ENCODE measurements around the gene ALDOB.

ALDOB gene

DNA sequence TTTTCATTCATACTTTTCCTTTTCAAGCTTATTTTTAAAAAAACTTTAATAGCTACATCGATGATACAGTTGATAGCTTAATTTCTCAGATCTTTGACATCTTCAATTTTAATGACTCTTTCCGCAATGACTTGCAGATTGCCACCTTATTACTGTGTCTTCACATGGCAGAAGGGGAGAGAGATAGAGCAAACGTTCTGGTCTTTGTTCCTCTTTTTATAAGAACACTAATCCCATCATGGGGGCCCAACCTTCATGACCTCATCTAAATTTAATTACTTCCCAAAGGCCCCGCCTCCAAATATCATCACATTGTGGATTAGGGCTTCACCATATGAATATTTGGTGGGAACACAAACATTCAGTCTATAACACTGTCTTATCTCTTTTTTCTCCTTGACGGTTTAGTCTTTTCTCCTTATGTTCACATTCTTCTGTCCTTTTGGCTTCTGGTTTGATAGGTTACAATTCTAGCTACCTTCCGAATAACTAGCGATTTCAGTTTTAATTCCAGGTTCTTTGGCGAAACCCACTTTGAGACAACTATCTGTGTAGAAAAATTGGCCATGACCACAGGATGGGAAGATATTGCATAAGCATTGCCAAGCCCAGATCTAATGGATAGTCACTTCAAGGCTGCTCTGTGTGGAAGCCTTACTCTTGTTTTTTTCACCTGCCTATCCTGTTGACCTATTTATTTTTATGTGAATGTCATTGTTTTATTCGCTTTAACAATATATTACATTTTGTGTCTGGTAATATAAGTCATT lies 31.9 kb downstream of the ALDOB start:
- no peak for DNase-seq (ENCODE audit: low read depth, low spot score)
- CTCF ChIA-PET: interaction anchor here (1.0 to 1.1 kb wide), 2 partner anchors 55 to 160 kb away, joined by 3 read pairs; no protein-coding TSS in a partner anchor

DNA sequence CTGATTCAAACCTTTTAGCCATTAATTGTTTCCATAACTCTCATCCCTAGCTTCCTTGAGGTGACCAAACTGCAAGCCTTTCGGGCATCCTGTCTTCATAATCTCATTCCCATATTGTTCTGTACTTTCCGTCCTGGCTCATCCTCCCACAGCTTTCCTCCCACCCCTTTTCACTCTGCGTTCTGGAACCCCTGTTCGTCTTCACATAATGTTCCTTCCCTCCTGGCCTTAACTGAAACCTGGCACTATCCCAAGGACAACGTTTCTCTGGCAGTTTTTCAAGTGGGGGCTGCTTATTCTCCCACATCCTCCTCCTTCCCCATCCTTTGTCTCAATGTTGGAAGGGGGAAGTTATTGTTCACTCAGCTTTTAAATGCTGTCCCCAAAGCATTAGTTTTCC lies 35.5 kb downstream of the ALDOB start:
- TF ChIP-seq CTCF (IDR thresholded peaks at IDR 0.05; ENCODE audit: insufficient read depth, low read length, missing control alignments): no peak
- DNase-seq (ENCODE audit: low read depth, low spot score): no peak
- ChIA-PET POLR2A (no interaction called here), CTCF (interaction anchor here (1.0 to 4.5 kb wide), 3 partner anchors 12 to 59 kb away, joined by 3 to 28 read pairs (median 4); no protein-coding TSS in a partner anchor)
- peak overlapping the region; percentile 72 for H3K4me3 ChIP-seq (ENCODE audit: low read depth, low read length)

More for the DNA sequence above, 31.9 kb downstream of the ALDOB start:
- POLR2A ChIA-PET: no interaction called here
- H3K4me3 ChIP-seq (ENCODE audit: low read depth, low read length): no peak overlapping the region
- TF ChIP-seq CTCF (IDR thresholded peaks at IDR 0.05; ENCODE audit: insufficient read depth, low read length, missing control alignments): no peak

DNA sequence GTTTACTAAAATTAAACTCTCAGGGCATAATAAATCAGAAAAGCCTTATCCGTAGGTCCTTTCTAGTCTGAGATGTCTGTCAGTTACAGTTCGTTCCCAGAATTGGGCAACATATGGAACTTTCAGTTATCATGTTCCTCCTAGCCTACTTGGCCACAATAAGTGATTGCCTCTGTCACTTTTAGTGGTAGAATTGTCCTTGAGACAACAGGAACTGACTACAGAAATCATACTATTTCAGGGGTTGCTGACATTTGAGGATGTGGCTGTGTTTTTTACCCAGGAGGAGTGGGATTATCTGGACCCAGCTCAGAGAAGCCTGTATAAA lies 36.0 kb downstream of the ALDOB start:
- CTCF ChIA-PET: interaction anchor here (1.0 to 4.5 kb wide), 3 partner anchors 11 to 59 kb away, joined by 3 to 28 read pairs (median 3); no protein-coding TSS in a partner anchor
- TF ChIP-seq CTCF (IDR thresholded peaks at IDR 0.05; ENCODE audit: insufficient read depth, low read length, missing control alignments): no peak

GRCh38 chr9:101398930-101399642 lies 36.5 kb downstream of the ALDOB start:
- DNase-seq (ENCODE audit: low read depth, low spot score): no peak
- TF ChIP-seq CTCF (IDR thresholded peaks at IDR 0.05; ENCODE audit: insufficient read depth, low read length, missing control alignments): no peak
- ChIA-PET POLR2A (interaction anchor here (0.9 to 1.1 kb wide), 5 partner anchors 10 to 134 kb away, joined by 3 to 9 read pairs (median 4); partner anchors contain the start of gene RNF20), CTCF (interaction anchor here (1.0 to 4.5 kb wide), 3 partner anchors 11 to 60 kb away, joined by 3 to 28 read pairs (median 3); no protein-coding TSS in a partner anchor)
- peak overlapping the region; percentile 72 for H3K4me3 ChIP-seq (ENCODE audit: low read depth, low read length)

More for the DNA sequence above, 36.0 kb downstream of the ALDOB start:
- POLR2A ChIA-PET: no interaction called here
- DNase-seq (ENCODE audit: low read depth, low spot score): no peak
- H3K4me3 ChIP-seq (ENCODE audit: low read depth, low read length): peak overlapping the region; percentile 72

GRCh38 chr9:101398068-101398929 lies 37.3 kb downstream of the ALDOB start, which contains the start of the genes MRPL50 and ZNF189:
Gene MRPL50, minus strand, starts transcription at chr9:101398618. Its CDS starts 26 bp downstream, at chr9:101398592.
Gene ZNF189, plus strand, starts transcription at chr9:101398851. Its CDS starts 306 bp downstream, at chr9:101399157.
- no peak for TF ChIP-seq CTCF (IDR thresholded peaks at IDR 0.05; ENCODE audit: insufficient read depth, low read length, missing control alignments)
- H3K4me3 ChIP-seq (ENCODE audit: low read depth, low read length): peak within 1 kb of the TSS; percentile 82
- peak; percentile 95 for DNase-seq (ENCODE audit: low read depth, low spot score)
- ChIA-PET CTCF (interaction anchor here (1.0 to 4.5 kb wide), 3 partner anchors 10 to 21 kb away, joined by 3 to 28 read pairs (median 3); no protein-coding TSS in a partner anchor), POLR2A (interaction anchor here (0.9 to 1.1 kb wide), 5 partner anchors 10 to 135 kb away, joined by 3 to 9 read pairs (median 4); partner anchors contain the start of gene RNF20)

Data from AG04449 (cell line).